GM18508 (cell line): ENCODE measurements around the gene MYRFL.

Experiments used
- ATAC-seq: cut with Tn5 transposase; IDR thresholded peaks from one replicate; pipeline ENCODE4 v1.9.1; 2021; ENCODE audit warnings: moderate number of reproducible peaks; ENCODE audit not compliant: insufficient read depth, unreplicated experiment

MYRFL gene

GRCh38 chr12:69927164-69927563 is 102.1 kb downstream of the MYRFL start:
- ATAC-seq, result no peak

DNA sequence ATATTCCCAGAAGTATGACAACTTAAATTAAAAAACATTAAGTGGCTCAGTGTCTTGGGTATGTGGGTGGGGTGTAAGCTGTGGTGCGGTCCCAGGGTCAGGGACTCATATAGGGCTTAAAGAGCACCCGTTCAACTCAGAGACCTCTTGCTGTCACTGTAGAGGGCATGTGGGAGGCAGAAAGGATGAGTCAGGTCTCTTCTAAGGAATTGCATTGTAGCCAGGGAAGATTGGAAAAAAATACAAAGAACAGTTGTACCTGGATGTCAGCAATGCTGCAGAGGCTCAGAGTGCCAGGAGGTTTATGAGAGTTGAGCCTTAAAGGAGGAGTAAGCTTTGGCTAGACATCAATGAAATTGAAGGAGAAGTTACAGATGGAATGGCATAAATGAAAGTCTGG is 104.1 kb downstream of the MYRFL start:
- no peak for ATAC-seq

DNA sequence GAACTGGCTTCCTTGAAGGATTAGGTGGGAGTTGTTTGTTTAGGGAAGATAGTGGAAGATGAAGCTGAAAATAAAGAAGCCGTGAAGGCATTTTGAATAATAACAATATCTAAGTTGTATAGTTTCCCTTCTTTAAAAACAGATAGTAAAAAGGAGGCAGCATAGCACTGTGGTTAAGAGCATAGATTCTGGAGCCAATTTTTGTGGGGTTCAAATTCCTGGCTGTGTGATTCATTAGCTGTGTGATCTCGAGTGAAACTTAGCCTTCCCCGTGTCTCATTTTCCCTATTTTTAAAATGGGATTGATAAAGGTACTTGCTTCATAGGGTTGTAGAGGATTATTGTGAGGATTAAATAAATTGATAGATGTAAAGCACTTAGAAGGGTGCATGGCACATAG is 104.5 kb downstream of the MYRFL start:
- no peak for ATAC-seq

DNA sequence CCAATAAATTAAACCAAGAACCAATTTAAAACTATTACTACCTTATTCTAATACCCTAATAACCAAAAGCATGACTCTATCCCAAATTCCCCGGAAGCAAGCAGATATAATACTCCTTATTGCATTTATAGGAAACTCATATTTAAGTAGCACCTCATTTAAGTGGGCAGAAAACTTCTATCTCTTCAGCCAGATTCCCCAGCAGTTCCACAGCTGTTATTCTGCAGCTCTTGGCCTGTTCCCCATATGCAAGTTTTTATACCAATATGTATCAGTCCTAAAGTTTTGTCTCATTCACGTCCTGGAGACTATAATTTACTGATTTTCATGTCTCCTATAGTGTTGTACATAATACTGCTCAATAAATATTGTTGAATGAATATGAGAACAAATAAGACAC is 106.5 kb downstream of the MYRFL start:
- no peak for ATAC-seq

DNA sequence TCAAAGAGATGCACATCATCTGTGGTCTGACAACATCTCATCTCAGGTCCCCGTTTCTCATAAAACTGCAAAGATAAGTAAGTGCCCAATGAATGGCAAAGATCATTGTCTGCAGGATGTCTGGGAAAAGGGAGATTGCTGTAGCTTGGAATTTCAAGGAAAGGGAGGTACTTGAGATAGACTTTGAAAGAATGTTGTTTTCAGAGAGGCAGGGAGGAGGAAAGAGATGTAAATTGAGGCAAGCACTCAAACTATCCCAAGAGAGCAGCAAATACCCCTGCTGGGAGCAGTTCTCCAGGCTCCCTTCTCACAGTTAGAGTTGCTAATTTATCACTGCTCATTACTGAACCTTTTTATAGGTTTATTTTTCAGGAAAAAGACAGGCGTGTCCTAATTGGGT is 107.1 kb downstream of the MYRFL start:
- ATAC-seq, result no peak

DNA sequence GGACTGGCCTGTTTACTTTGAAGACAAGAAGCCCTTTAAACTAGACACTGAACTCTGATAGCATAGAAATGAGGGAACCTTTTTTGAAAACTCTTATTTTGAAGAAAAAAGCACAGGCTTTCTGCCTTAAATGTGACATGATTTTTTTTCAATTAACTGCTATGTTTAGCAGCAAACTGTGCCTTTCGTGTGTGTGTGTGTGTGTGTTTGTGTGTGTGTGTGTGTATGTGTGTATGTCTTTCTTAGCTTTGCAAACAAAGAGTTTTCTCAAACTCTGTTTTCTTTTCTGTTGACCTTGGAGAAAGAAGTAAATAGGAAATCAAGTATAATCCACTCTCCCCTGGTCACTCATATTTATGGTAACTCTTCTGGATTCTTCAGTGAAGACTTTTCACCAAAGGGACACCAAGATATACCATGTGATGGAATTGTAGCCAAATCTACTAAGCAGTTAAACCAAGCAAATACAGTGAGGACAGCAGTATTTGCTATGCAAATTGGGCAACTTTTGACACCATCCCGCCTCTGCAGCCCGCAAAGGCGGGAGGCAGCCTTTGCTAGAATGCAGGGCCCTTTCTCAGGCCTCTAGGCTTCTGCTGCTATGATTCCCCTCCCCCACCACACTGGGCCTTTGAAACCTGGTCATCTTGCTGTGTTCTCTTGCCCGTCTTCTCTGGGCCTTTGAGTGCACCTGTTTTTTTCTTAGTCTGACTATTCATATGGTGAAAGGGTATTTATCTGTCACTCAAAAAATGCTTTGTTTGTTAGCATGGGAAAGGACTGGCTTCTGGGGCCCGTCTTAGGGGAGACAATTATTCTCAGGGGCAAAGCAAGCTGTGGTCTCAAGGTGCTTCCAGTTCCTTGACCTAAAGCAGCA is 107.9 kb downstream of the MYRFL start:
- no peak for ATAC-seq

- no peak for ATAC-seq
Observed at GRCh38 chr12:69934011-69934410, 109.0 kb downstream of the MYRFL start.

GRCh38 chr12:69935651-69936100 is 110.6 kb downstream of the MYRFL start:
- no peak for ATAC-seq

DNA sequence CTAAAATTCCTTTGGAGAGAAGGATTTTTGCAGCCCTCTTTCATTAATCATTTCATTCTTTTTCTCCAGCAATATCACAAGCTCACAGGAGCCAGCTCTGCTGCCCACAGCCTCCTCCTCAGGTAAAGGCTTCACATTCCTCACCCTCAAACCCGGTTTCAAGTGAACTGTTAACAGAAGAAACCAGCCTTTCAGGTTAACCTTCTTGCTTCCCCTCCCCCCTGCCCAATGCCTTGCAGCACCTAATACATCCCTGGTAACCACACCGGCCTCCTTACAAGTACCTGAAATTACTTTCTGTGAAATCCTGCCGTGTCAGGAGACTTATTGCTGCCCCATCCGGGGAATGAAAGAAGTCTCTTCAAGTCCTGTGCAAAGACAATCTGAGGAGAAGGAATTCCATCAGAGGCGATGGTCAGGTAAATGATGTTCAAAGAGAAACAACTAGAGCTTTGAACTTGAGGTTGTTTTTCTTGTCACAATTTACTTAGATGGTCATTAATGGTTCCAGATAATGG is 111.2 kb downstream of the MYRFL start:
- no peak for ATAC-seq

- ATAC-seq, result no peak
Observed at GRCh38 chr12:69936766-69937165, 111.7 kb downstream of the MYRFL start.

- ATAC-seq, result no peak
Observed at GRCh38 chr12:69947123-69947522, 122.1 kb downstream of the MYRFL start.

DNA sequence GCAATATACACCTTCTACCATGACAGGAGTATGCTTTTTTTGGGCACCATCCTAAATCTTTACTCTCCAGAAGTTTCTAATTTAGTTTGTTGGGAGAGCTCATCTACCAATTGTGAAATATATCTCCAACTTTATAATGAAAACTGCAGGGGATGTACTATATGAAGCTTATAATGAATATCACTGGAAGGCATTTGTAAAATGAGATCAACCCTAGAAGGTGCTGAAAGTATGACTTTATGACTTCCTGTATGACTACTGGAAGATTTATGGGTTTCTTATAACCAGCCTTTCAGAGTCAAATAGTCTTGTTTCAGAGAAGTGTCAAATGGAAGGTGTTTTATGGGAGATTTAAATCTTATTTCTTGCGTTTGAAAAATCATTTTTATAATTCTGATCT is 122.9 kb downstream of the MYRFL start:
- ATAC-seq, result no peak

- no peak for ATAC-seq
Observed at GRCh38 chr12:69948851-69949250, 123.8 kb downstream of the MYRFL start.

DNA sequence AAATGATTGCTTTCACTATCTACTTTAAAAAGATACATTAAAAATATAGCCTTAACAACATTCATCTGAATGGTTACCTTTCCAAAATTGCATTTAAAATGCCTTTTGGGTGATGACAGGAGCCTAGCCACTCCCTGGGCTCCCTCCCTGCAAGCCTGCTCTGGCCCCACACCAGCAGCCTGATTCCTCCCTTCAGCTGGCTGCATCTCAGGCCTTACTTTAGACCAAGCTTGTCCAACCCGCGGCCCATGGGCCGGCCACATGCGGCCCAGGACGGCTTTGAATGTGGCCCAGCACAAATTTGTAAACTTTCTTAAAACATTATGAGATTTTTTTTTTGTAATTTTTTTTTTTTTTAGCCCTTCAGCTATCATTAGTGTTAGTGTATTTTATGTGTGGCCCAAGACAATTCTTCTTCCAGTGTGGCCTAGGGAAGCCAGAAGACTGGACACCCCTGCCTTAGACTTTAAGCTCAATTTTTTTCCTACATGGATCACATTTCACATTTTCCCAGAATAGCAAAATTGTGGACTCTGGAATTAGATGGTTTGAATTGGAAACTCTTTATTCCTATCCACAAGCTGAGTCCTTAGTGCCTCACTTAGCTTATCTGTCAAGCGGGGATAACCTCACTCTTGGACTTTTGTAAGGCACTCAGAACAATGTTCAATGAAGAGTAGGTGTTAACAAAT is 124.4 kb downstream of the MYRFL start:
- ATAC-seq, result no peak

GRCh38 chr12:69951108-69951507 is 126.1 kb downstream of the MYRFL start:
- no peak for ATAC-seq

GRCh38 chr12:69952890-69953289 is 127.9 kb downstream of the MYRFL start:
- no peak for ATAC-seq

DNA sequence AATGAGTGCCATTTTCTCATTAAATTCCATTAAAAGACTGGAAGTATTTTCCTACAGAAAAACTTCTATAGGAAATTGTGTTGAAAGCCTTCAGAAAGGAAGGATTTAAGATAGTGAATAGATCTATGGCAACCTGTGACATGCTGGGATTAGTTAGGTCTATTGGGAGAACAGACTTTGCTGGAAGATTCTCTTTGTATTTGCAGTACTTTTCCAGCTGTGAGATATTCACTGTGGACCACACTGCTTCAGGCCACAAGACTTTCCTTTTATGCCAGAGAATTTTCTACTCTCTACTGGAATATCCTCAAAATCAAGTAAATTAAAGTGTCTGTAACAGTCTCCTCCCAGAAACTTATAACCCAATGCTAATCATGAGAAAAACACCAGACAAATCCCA is 136.2 kb downstream of the MYRFL start:
- no peak for ATAC-seq

DNA sequence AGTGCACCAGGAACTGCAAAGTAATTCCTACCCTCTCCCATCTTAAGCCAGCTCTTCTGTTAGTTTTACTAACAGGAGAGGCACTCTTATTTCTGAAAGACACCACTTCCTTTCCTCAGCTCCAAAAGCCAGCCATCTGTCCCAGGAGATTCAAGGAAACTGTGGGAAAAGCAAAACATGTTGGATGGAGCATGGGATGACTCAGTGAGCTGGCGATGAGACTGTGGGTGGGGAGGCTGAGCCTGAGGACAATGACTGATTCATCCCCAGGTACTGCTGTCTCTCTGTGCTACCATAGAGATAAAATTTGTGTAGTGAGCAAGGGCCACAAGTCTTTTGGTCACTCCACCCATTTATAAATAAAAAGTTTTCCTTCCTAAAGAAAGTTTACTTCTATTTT is 141.4 kb downstream of the MYRFL start:
- no peak for ATAC-seq

GRCh38 chr12:69966839-69967238 is 141.8 kb downstream of the MYRFL start:
- ATAC-seq, result no peak

- no peak for ATAC-seq
Observed at GRCh38 chr12:69969011-69969410, 144.0 kb downstream of the MYRFL start.

DNA sequence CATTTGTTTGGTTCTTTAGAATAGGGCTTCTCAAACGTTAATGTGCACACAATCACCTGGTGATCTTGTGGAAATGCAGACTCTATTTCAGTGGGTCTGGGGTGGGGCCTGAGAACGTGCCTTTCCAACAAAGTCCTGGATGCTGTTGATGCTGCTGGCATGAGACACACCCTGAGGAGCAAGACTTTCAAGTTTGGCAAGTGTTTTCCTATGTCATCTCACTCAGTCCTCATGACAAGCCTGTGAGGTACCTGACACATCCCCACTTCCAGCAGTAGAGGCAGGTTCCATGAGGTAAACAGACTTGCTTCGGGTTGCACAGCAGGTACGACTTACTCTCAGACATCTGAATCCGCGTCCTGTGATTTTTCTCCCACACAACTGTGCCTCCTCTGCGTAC is 147.1 kb downstream of the MYRFL start:
- ATAC-seq, result no peak
